ENCODE results near the gene SIGLEC14.
A peak's percentile ranks its signal among the peaks of the same experiment; 100 is the strongest.

Gene SIGLEC14

DNA sequence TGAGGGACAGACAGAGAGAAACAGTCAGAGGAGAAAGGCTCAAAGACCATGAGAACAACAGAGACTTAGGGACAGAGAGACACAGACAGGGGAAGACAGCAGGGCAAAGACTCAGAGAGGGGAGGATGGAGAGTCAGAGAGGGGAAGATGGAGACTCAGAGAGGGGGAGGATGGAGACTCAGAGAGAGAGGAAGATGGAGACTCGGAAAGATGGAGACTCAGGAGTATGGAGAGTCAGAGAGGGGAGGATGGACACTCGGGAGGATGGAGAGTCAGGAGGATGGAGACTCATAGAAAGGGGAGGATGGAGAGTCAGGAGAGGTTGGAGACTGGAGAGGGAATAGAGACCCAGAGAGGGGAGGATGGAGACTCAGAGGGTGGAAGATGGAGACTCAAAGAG lies 47.2 kb upstream of the SIGLEC14 start:
- Histone ChIP-seq H2BK15ac (ENCODE audit: low read depth, poor library complexity, severe bottlenecking) (no peak overlapping the region), H2AFZ (ENCODE audit: low read depth, low read length) (no peak overlapping the region), H3K18ac (ENCODE audit: low read depth in 1 of 2, low read length in 2 of 2) (no peak overlapping the region), H3K4ac (ENCODE audit: low read depth in 1 of 2, low read length in 2 of 2) (no peak overlapping the region), H4K8ac (ENCODE audit: low read length) (no peak overlapping the region), H3K36me3 (ENCODE audit: control insufficient read depth in 1 of 2, insufficient read depth in 2 of 2, low read depth in 1 of 2, low read length in 2 of 2) (peaks cover 61 to 70% of the 10 kb centered on the region in 2 experiments), H2AK5ac (ENCODE audit: low read length, severe bottlenecking) (no peak overlapping the region), H4K91ac (ENCODE audit: low read length) (no peak overlapping the region), H2BK12ac (ENCODE audit: low read length in 2 of 2) (no peak overlapping the region), H3K23ac (ENCODE audit: low read length in 2 of 2) (no peak overlapping the region), H3K4me1 (ENCODE audit: control insufficient read depth, insufficient read depth, low read depth, low read length) (peaks cover 37% of the 10 kb centered on the region), H2BK5ac (ENCODE audit: low read depth, low read length, poor library complexity, severe bottlenecking) (no peak overlapping the region), H3K4me2 (ENCODE audit: low read length, poor library complexity, severe bottlenecking) (peak overlapping the region; percentile 0), H3K9me3 (ENCODE audit: control insufficient read depth, low read length) (no peaks in the 10 kb centered on the region), H2BK120ac (ENCODE audit: low read depth, low read length) (no peak overlapping the region), H3K4me3 (ENCODE audit: insufficient read depth in 1 of 2, low read depth in 1 of 2, low read length in 2 of 2) (no peak overlapping the region), H3K27me3 (ENCODE audit: control insufficient read depth in 1 of 2, insufficient read depth in 1 of 2, low read length in 2 of 2) (no peaks in the 10 kb centered on the region), H3K79me1 (replicated peaks; ENCODE audit: low read length, poor library complexity, severe bottlenecking) (peaks cover 7% of the 10 kb centered on the region), H3K14ac (ENCODE audit: low read length in 2 of 2) (no peak overlapping the region), H3K27ac (ENCODE audit: low read length, poor library complexity, severe bottlenecking) (no peak overlapping the region), H3K9ac (ENCODE audit: low read length) (peak overlapping the region; percentile 22)
- 97% methylated on average over 2 of the region's 2 CpGs for WGBS
- no peak for DNase-seq

DNA sequence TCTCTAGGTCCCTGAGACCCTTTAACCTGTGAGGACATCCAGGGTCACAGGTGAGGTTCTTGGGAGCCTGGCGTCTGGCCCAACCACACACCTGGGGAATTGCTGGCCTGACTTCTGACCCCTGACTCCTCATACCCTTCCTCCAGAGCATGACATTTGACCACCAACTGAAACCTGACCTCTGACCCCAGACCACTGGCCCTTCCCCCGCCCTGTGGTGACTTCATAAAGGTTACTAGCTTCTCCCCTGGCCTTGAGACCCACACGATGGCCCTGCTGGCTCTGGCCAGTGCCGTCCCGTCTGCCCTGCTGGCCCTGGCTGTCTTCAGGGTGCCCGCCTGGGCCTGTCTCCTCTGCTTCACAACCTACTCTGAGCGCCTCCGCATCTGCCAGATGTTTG lies 46.6 kb upstream of the SIGLEC14 start, which contains the start of gene SPACA6:
Gene SPACA6, plus strand, starts transcription at position 71 of the 400 bp plus-strand sequence. Its CDS starts 197 bp downstream, at position 268.
- Histone ChIP-seq H3K27me3 (ENCODE audit: control insufficient read depth in 1 of 2, insufficient read depth in 1 of 2, low read length in 2 of 2) (no peaks in the 10 kb centered on the region), H3K36me3 (ENCODE audit: control insufficient read depth in 1 of 2, insufficient read depth in 2 of 2, low read depth in 1 of 2, low read length in 2 of 2) (peaks cover 55 to 65% of the 10 kb centered on the region in 2 experiments), H3K4me3 (ENCODE audit: insufficient read depth in 1 of 2, low read depth in 1 of 2, low read length in 2 of 2) (peak within 1 kb of the TSS; percentile 72 to 98), H2BK12ac (ENCODE audit: low read length in 2 of 2) (no peak within 1 kb of the TSS), H3K9me3 (ENCODE audit: control insufficient read depth, low read length) (no peaks in the 10 kb centered on the region), H2BK15ac (ENCODE audit: low read depth, poor library complexity, severe bottlenecking) (no peak within 1 kb of the TSS), H3K4ac (ENCODE audit: low read depth in 1 of 2, low read length in 2 of 2) (no peak within 1 kb of the TSS), H2AFZ (ENCODE audit: low read depth, low read length) (no peak within 1 kb of the TSS), H3K79me1 (replicated peaks; ENCODE audit: low read length, poor library complexity, severe bottlenecking) (peaks cover 5% of the 10 kb centered on the region), H3K9ac (ENCODE audit: low read length) (peak within 1 kb of the TSS; percentile 99), H2BK5ac (ENCODE audit: low read depth, low read length, poor library complexity, severe bottlenecking) (no peak within 1 kb of the TSS), H3K4me1 (ENCODE audit: control insufficient read depth, insufficient read depth, low read depth, low read length) (peaks cover 37% of the 10 kb centered on the region), H2BK120ac (ENCODE audit: low read depth, low read length) (no peak within 1 kb of the TSS), H4K91ac (ENCODE audit: low read length) (peak within 1 kb of the TSS; percentile 21), H3K4me2 (ENCODE audit: low read length, poor library complexity, severe bottlenecking) (peak within 1 kb of the TSS; percentile 84), H3K27ac (ENCODE audit: low read length, poor library complexity, severe bottlenecking) (peak within 1 kb of the TSS; percentile 19), H3K18ac (ENCODE audit: low read depth in 1 of 2, low read length in 2 of 2) (peak within 1 kb of the TSS in 1 of 2 experiments; percentile 14), H3K14ac (ENCODE audit: low read length in 2 of 2) (peak within 1 kb of the TSS in 1 of 2 experiments; percentile 50), H3K23ac (ENCODE audit: low read length in 2 of 2) (no peak within 1 kb of the TSS), H2AK5ac (ENCODE audit: low read length, severe bottlenecking) (no peak within 1 kb of the TSS), H4K8ac (ENCODE audit: low read length) (no peak within 1 kb of the TSS)
- 94% methylated on average over 8 of the region's 8 CpGs for WGBS
- no peak for DNase-seq

DNA sequence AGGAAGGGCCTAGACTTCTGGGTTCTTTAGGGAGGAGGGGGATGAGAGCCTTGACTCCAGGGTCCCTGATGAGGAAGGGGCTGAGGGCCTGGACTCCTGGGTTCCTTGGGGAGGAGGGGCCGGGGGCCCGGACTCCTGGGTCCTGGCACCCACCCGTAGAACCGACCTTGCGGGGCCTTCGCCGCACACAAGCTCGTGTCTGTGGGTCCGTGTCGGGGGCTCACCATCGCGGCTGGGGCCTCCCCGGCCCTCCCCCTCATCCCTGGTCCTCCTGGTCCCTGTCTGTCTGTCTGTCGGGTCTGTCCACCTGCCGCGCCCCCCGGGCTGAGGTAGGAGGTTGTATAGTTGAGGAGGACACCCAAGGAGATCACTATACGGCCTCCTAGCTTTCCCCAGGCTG lies 45.8 kb upstream of the SIGLEC14 start:
- Histone ChIP-seq H2BK5ac (ENCODE audit: low read depth, low read length, poor library complexity, severe bottlenecking) (no peak overlapping the region), H4K8ac (ENCODE audit: low read length) (no peak overlapping the region), H2BK12ac (ENCODE audit: low read length in 2 of 2) (no peak overlapping the region), H3K4ac (ENCODE audit: low read depth in 1 of 2, low read length in 2 of 2) (no peak overlapping the region), H3K4me2 (ENCODE audit: low read length, poor library complexity, severe bottlenecking) (peak overlapping the region; percentile 84), H3K36me3 (ENCODE audit: control insufficient read depth in 1 of 2, insufficient read depth in 2 of 2, low read depth in 1 of 2, low read length in 2 of 2) (peaks cover 47 to 57% of the 10 kb centered on the region in 2 experiments), H3K18ac (ENCODE audit: low read depth in 1 of 2, low read length in 2 of 2) (no peak overlapping the region), H3K4me3 (ENCODE audit: insufficient read depth in 1 of 2, low read depth in 1 of 2, low read length in 2 of 2) (peak overlapping the region; percentile 72 to 98), H3K23ac (ENCODE audit: low read length in 2 of 2) (no peak overlapping the region), H3K27ac (ENCODE audit: low read length, poor library complexity, severe bottlenecking) (peak overlapping the region; percentile 19), H3K27me3 (ENCODE audit: control insufficient read depth in 1 of 2, insufficient read depth in 1 of 2, low read length in 2 of 2) (no peaks in the 10 kb centered on the region), H4K91ac (ENCODE audit: low read length) (no peak overlapping the region), H2AK5ac (ENCODE audit: low read length, severe bottlenecking) (no peak overlapping the region), H2BK15ac (ENCODE audit: low read depth, poor library complexity, severe bottlenecking) (no peak overlapping the region), H2BK120ac (ENCODE audit: low read depth, low read length) (no peak overlapping the region), H3K9me3 (ENCODE audit: control insufficient read depth, low read length) (no peaks in the 10 kb centered on the region), H3K4me1 (ENCODE audit: control insufficient read depth, insufficient read depth, low read depth, low read length) (peaks cover 42% of the 10 kb centered on the region), H3K14ac (ENCODE audit: low read length in 2 of 2) (peak overlapping the region in 1 of 2 experiments; percentile 50), H2AFZ (ENCODE audit: low read depth, low read length) (no peak overlapping the region), H3K9ac (ENCODE audit: low read length) (peak overlapping the region; percentile 99), H3K79me1 (replicated peaks; ENCODE audit: low read length, poor library complexity, severe bottlenecking) (peaks cover 3% of the 10 kb centered on the region)
- no peak for DNase-seq
- WGBS: 97% methylated on average over 15 of the region's 18 CpGs

- Histone ChIP-seq H3K9me3 (ENCODE audit: control insufficient read depth, low read length) (no peaks in the 10 kb centered on the region), H3K36me3 (ENCODE audit: control insufficient read depth in 1 of 2, insufficient read depth in 2 of 2, low read depth in 1 of 2, low read length in 2 of 2) (peaks cover 41 to 50% of the 10 kb centered on the region in 2 experiments), H3K27ac (ENCODE audit: low read length, poor library complexity, severe bottlenecking) (peak overlapping the region; percentile 77), H2AFZ (ENCODE audit: low read depth, low read length) (no peak overlapping the region), H3K4me1 (ENCODE audit: control insufficient read depth, insufficient read depth, low read depth, low read length) (peaks cover 42% of the 10 kb centered on the region), H3K4me3 (ENCODE audit: insufficient read depth in 1 of 2, low read depth in 1 of 2, low read length in 2 of 2) (peak overlapping the region; percentile 72 to 98), H2BK120ac (ENCODE audit: low read depth, low read length) (peak overlapping the region; percentile 58), H4K91ac (ENCODE audit: low read length) (no peak overlapping the region), H3K9ac (ENCODE audit: low read length) (peak overlapping the region; percentile 99), H3K79me1 (replicated peaks; ENCODE audit: low read length, poor library complexity, severe bottlenecking) (peaks cover 2% of the 10 kb centered on the region), H3K4ac (ENCODE audit: low read depth in 1 of 2, low read length in 2 of 2) (peak overlapping the region in 1 of 2 experiments; percentile 34), H3K14ac (ENCODE audit: low read length in 2 of 2) (peak overlapping the region in 1 of 2 experiments; percentile 38), H2BK5ac (ENCODE audit: low read depth, low read length, poor library complexity, severe bottlenecking) (no peak overlapping the region), H2BK12ac (ENCODE audit: low read length in 2 of 2) (peak overlapping the region in 1 of 2 experiments; percentile 45), H3K27me3 (ENCODE audit: control insufficient read depth in 1 of 2, insufficient read depth in 1 of 2, low read length in 2 of 2) (no peaks in the 10 kb centered on the region), H3K4me2 (ENCODE audit: low read length, poor library complexity, severe bottlenecking) (peak overlapping the region; percentile 84), H4K8ac (ENCODE audit: low read length) (no peak overlapping the region), H2BK15ac (ENCODE audit: low read depth, poor library complexity, severe bottlenecking) (no peak overlapping the region), H3K23ac (ENCODE audit: low read length in 2 of 2) (no peak overlapping the region), H2AK5ac (ENCODE audit: low read length, severe bottlenecking) (no peak overlapping the region), H3K18ac (ENCODE audit: low read depth in 1 of 2, low read length in 2 of 2) (peak overlapping the region in 1 of 2 experiments; percentile 67)
- no peak for DNase-seq
- 38% methylated on average over 11 of the region's 12 CpGs for WGBS
These were observed 45.2 kb upstream of the SIGLEC14 start for GRCh38 chr19:51691584-51692428.
